ENCODE measurements around the gene DDAH2. TPM values are rescaled to one million over a fixed set of nuclear protein-coding genes. Genes with fewer than 3 reads are reported as not detected.

The DDAH2 gene
- total RNA-seq, 4 donors from 2014 or later = 10.6 to 24.2 (median 15.4) TPM

GRCh38 chr6:31723980-31724691 lies 5.0 kb downstream of the DDAH2 start:
- Histone ChIP-seq H3K4me1 (peaks cover 4 to 5% of the 10 kb centered on the region in 2 donors), H3K36me3 (no peaks in the 10 kb centered on the region), H3K27me3 (no peaks in the 10 kb centered on the region), H3K27ac (no peak overlapping the region), H3K4me3 (no peak overlapping the region), H3K9me3 (no peaks in the 10 kb centered on the region)
- DNase-seq (no peak), ATAC-seq (no peak)
- TF ChIP-seq POLR2A (IDR thresholded peaks at IDR 0.05) (no peak), CTCF (IDR thresholded peaks at IDR 0.05 in 4 of 5, conservative IDR thresholded peaks at IDR 0.05 in 1 of 5) (no peak)
- in situ Hi-C loops (cut with MboI; ENCODE audit: low sequenced_read_pairs in 4 of 4) = no loop called here
- intact Hi-C loops (cut with DNase I; ENCODE audit: low total_unique reads) = no loop called here

- in situ Hi-C loops (cut with MboI; ENCODE audit: low sequenced_read_pairs in 4 of 4) = no loop called here
- ATAC-seq (no peak), DNase-seq (no peak)
- TF ChIP-seq POLR2A (IDR thresholded peaks at IDR 0.05) (no peak), CTCF (IDR thresholded peaks at IDR 0.05 in 4 of 5, conservative IDR thresholded peaks at IDR 0.05 in 1 of 5) (no peak)
- H3K4me1 ChIP-seq = no peaks in the 10 kb centered on the region
- H3K9me3 ChIP-seq = no peaks in the 10 kb centered on the region
- intact Hi-C loops (cut with DNase I; ENCODE audit: low total_unique reads) = no loop called here
- H3K27ac ChIP-seq = no peak within 1 kb of the TSS
- no peak within 1 kb of the TSS for H3K4me3 ChIP-seq
- no peaks in the 10 kb centered on the region for H3K36me3 ChIP-seq
- H3K27me3 ChIP-seq = no peaks in the 10 kb centered on the region
Observed at GRCh38 chr6:31723245-31723979, 5.7 kb downstream of the DDAH2 start, which contains the start of gene MPIG6B. Gene MPIG6B (plus strand): TSS chr6:31723373. CDS start chr6:31723384, 11 bp downstream.

- ATAC-seq = no peak
- TF ChIP-seq CTCF (IDR thresholded peaks at IDR 0.05 in 4 of 5, conservative IDR thresholded peaks at IDR 0.05 in 1 of 5) (no peak), POLR2A (IDR thresholded peaks at IDR 0.05) (no peak)
- Histone ChIP-seq H3K27me3 (no peaks in the 10 kb centered on the region), H3K4me1 (no peaks in the 10 kb centered on the region), H3K36me3 (no peaks in the 10 kb centered on the region), H3K27ac (no peak overlapping the region), H3K9me3 (no peaks in the 10 kb centered on the region), H3K4me3 (no peak overlapping the region)
- in situ Hi-C loops (cut with MboI; ENCODE audit: low sequenced_read_pairs in 4 of 4) = no loop called here
- intact Hi-C loops (cut with DNase I; ENCODE audit: low total_unique reads) = no loop called here
- DNase-seq = no peak
Observed at GRCh38 chr6:31722173-31722572, 6.9 kb downstream of the DDAH2 start.

GRCh38 chr6:31721351-31722020 lies 7.6 kb downstream of the DDAH2 start, which contains the start of gene LY6G6C:
Gene LY6G6C (minus strand): TSS chr6:31721746. CDS start chr6:31721679, 67 bp downstream.
- in situ Hi-C loops (cut with MboI; ENCODE audit: low sequenced_read_pairs in 4 of 4) (no loop called here), intact Hi-C loops (cut with DNase I; ENCODE audit: low total_unique reads) (no loop called here)

More at GRCh38 chr6:31721351-31722020, 7.6 kb downstream of the DDAH2 start, which contains the start of gene LY6G6C:
- no peaks in the 10 kb centered on the region for H3K27me3 ChIP-seq
- no peak within 1 kb of the TSS for H3K27ac ChIP-seq
- no peak within 1 kb of the TSS for H3K4me3 ChIP-seq
- TF ChIP-seq POLR2A (IDR thresholded peaks at IDR 0.05) (no peak), CTCF (IDR thresholded peaks at IDR 0.05 in 4 of 5, conservative IDR thresholded peaks at IDR 0.05 in 1 of 5) (no peak)
- no peaks in the 10 kb centered on the region for H3K4me1 ChIP-seq
- ATAC-seq = no peak
- no peaks in the 10 kb centered on the region for H3K36me3 ChIP-seq
- H3K9me3 ChIP-seq = no peaks in the 10 kb centered on the region
- DNase-seq = no peak
